Kidney capillary endothelial cell (primary cell): ENCODE results near the gene LECT2.

Experiments
- DNase-seq: peaks from one replicate; pipeline ENCODE4 v3.0.0-alpha.2; 2018; ENCODE audit warnings: low spot score

The LECT2 gene

GRCh38 chr5:135954899-135955298, at the start of gene LECT2:
LECT2 (minus strand) TSS chr5:135954983; CDS start chr5:135954833, 150 bp downstream.
- DNase-seq = no peak

GRCh38 chr5:136004436-136004835, 49.7 kb upstream of the LECT2 start:
- DNase-seq = no peak

- no peak for DNase-seq
These were observed 46.7 kb upstream of the LECT2 start for GRCh38 chr5:136001466-136001981.

GRCh38 chr5:136000932-136001331, 46.1 kb upstream of the LECT2 start:
- DNase-seq = no peak

- DNase-seq = no peak
These were observed 45.4 kb upstream of the LECT2 start for GRCh38 chr5:136000147-136000546.

- no peak for DNase-seq
These were observed 44.8 kb upstream of the LECT2 start for GRCh38 chr5:135999406-136000139.

GRCh38 chr5:135998889-135999288, 44.1 kb upstream of the LECT2 start:
- DNase-seq = no peak

GRCh38 chr5:135997673-135998335, 43.0 kb upstream of the LECT2 start:
- no peak for DNase-seq

- no peak for DNase-seq
These were observed 41.8 kb upstream of the LECT2 start for GRCh38 chr5:135996611-135997010.

GRCh38 chr5:135995976-135996375, 41.2 kb upstream of the LECT2 start:
- no peak for DNase-seq

- peak; percentile 58 for DNase-seq
These were observed 39.3 kb upstream of the LECT2 start for GRCh38 chr5:135993880-135994636.

GRCh38 chr5:135993335-135993879, 38.6 kb upstream of the LECT2 start:
- DNase-seq = no peak

GRCh38 chr5:135991429-135991828, 36.6 kb upstream of the LECT2 start:
- no peak for DNase-seq

GRCh38 chr5:135990528-135991255, 35.9 kb upstream of the LECT2 start:
- DNase-seq = no peak

GRCh38 chr5:135989686-135990085, 34.9 kb upstream of the LECT2 start:
- DNase-seq = no peak

- no peak for DNase-seq
These were observed 33.8 kb upstream of the LECT2 start for GRCh38 chr5:135988546-135988945.

GRCh38 chr5:135986891-135987401, 32.2 kb upstream of the LECT2 start:
- no peak for DNase-seq

- DNase-seq = no peak
These were observed 31.6 kb upstream of the LECT2 start for GRCh38 chr5:135986401-135986800.

GRCh38 chr5:135985951-135986350, 31.2 kb upstream of the LECT2 start:
- no peak for DNase-seq

- no peak for DNase-seq
These were observed 25.8 kb upstream of the LECT2 start for GRCh38 chr5:135980620-135981019.

- peak; percentile 56 for DNase-seq
These were observed 24.7 kb upstream of the LECT2 start for GRCh38 chr5:135979510-135979909.
